SK-N-MC (cell line): ENCODE measurements around the gene CHAC2.

Experiments used
- EZH2 ChIP-seq: fragments of 200-600 bp; sonication (generic); IDR thresholded peaks from one replicate; pipeline ENCODE4 v1.6.1; 2017; ENCODE audit warnings: antibody characterized with exemption
- POLR2AphosphoS5 ChIP-seq: IDR thresholded peaks from 2 replicates; pipeline ENCODE4 v1.6.1; 2012; ENCODE audit warnings: mild to moderate bottlenecking, low read depth, low read length, borderline replicate concordance

- TF ChIP-seq POLR2AphosphoS5 (no peak), EZH2 (no peak)
Observed at GRCh38 chr2:53751728-53752127, 15.9 kb upstream of the CHAC2 start.
